GM18873 (cell line): Measurements from ENCODE around the gene HJURP.

Experiments used
- ATAC-seq: cut with Tn5 transposase; IDR thresholded peaks from one replicate; pipeline ENCODE4 v1.9.1; 2021; ENCODE audit warnings: mild to moderate bottlenecking, moderate library complexity, moderate number of reproducible peaks; ENCODE audit not compliant: unreplicated experiment, low FRiP score

Gene HJURP

GRCh38 chr2:233816771-233817170 lies 37.6 kb downstream of the HJURP start:
- ATAC-seq: no peak

GRCh38 chr2:233816334-233816733 lies 38.0 kb downstream of the HJURP start:
- no peak for ATAC-seq

- ATAC-seq: no peak
Observed at GRCh38 chr2:233815861-233816260, 38.5 kb downstream of the HJURP start.

- no peak for ATAC-seq
Observed at GRCh38 chr2:233814056-233814835, 40.1 kb downstream of the HJURP start.

- ATAC-seq: no peak
Observed at GRCh38 chr2:233813236-233814055, 40.9 kb downstream of the HJURP start.

- ATAC-seq: no peak
Observed at GRCh38 chr2:233811732-233812131, 42.6 kb downstream of the HJURP start.

GRCh38 chr2:233811087-233811486 lies 43.2 kb downstream of the HJURP start:
- no peak for ATAC-seq

- no peak for ATAC-seq
Observed at GRCh38 chr2:233810385-233810784, 44.0 kb downstream of the HJURP start.

GRCh38 chr2:233807966-233808935 lies 46.1 kb downstream of the HJURP start:
- ATAC-seq: no peak

- no peak for ATAC-seq
Observed at GRCh38 chr2:233807215-233807865, 47.0 kb downstream of the HJURP start.

- no peak for ATAC-seq
Observed at GRCh38 chr2:233803994-233804393, 50.3 kb downstream of the HJURP start.

GRCh38 chr2:233803292-233803911 lies 50.9 kb downstream of the HJURP start:
- no peak for ATAC-seq

GRCh38 chr2:233802132-233802815 lies 52.1 kb downstream of the HJURP start:
- ATAC-seq: no peak

GRCh38 chr2:233801357-233802131 lies 52.8 kb downstream of the HJURP start:
- no peak for ATAC-seq

GRCh38 chr2:233800208-233800607 lies 54.1 kb downstream of the HJURP start:
- ATAC-seq: no peak

GRCh38 chr2:233799716-233800115 lies 54.6 kb downstream of the HJURP start:
- no peak for ATAC-seq

GRCh38 chr2:233799087-233799665 lies 55.2 kb downstream of the HJURP start:
- ATAC-seq: no peak
